Muscle layer of duodenum (tissue), 2 donors: Measurements from ENCODE around the gene EGF.

Experiments used
- H3K27ac ChIP-seq: one replicate; pipeline ENCODE4 v1.7.0; 2013; ENCODE audit warnings: mild to moderate bottlenecking, low read length
- H3K27me3 ChIP-seq: one replicate; pipeline ENCODE4 v1.7.0; 2013; ENCODE audit warnings: low read depth, mild to moderate bottlenecking, control low read depth, low read length
- H3K36me3 ChIP-seq, 2 donors: one replicate each; pipeline ENCODE4 v1.7.0; 2013; ENCODE audit warnings: low read length in 2 of 2, control low read depth in 1 of 2, mild to moderate bottlenecking in 1 of 2; ENCODE audit not compliant: insufficient read depth in 2 of 2, control insufficient read depth in 1 of 2
- H3K4me1 ChIP-seq, 2 donors: one replicate each; pipeline ENCODE4 v1.7.0; 2013; ENCODE audit warnings: low read length in 2 of 2, mild to moderate bottlenecking in 2 of 2, control low read depth in 1 of 2, moderate library complexity in 1 of 2; ENCODE audit not compliant: insufficient read depth in 2 of 2, control insufficient read depth in 1 of 2
- H3K4me3 ChIP-seq, 2 donors: one replicate each; pipeline ENCODE4 v1.7.0; 2013; ENCODE audit warnings: low read length in 2 of 2, low read depth in 1 of 2, mild to moderate bottlenecking in 1 of 2
- H3K9me3 ChIP-seq, 2 donors: one replicate each; pipeline ENCODE4 v1.7.0; 2013; ENCODE audit warnings: low read length in 2 of 2, control low read depth in 1 of 2, mild to moderate bottlenecking in 1 of 2; ENCODE audit not compliant: control insufficient read depth in 1 of 2
- donor health status: healthy.

Gene EGF

DNA sequence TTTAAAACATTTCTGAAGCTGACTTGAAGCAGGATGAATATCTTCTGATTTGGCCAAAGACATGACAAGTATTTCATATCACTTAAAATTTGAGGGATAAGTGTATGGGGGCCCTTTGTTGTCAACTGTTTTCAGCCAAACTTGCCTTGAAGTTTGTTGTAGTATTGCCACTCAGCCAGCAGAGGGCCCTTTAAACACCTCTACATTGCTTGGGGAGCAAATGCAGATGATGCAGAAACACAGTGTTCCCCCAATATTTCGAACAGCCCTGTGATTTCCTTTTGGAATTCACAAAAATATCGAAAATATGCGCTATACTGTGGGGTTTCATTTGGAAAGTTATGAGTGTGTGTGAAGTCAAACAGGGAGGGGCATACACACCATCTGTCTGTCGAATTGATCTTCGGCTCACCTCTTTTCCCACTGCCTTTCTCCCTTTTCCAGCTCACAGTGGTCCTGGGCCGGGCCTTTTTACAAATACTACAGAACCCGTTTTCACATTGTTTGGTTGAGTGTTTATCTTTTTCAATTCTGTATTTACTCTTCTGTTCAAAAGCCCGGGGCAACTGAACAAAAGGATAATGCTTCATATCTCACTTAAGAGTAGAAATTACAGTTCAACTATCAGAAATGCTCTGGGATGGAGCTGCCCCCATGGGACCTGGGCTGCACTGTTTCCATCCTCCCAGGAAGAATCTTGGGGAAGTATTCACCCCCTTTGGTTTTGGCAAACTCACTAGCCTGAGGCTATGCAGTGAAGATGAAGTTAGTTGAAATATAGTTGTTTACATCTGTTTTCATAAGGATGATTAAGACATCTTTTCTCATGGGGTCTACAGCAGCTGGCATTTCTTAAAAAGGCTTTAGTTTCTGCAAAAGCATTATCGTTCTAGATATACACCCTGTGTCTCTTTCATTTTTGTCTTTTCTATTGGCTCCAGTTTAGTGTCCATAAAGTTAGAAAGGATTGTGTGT lies 137.6 kb downstream of the EGF start:
- Histone ChIP-seq H3K4me1 (no peaks in the 10 kb centered on the region), H3K9me3 (no peaks in the 10 kb centered on the region), H3K27me3 (no peaks in the 10 kb centered on the region), H3K27ac (no peak overlapping the region), H3K4me3 (no peak overlapping the region), H3K36me3 (peaks cover 0 to 5% of the 10 kb centered on the region in 2 donors)

DNA sequence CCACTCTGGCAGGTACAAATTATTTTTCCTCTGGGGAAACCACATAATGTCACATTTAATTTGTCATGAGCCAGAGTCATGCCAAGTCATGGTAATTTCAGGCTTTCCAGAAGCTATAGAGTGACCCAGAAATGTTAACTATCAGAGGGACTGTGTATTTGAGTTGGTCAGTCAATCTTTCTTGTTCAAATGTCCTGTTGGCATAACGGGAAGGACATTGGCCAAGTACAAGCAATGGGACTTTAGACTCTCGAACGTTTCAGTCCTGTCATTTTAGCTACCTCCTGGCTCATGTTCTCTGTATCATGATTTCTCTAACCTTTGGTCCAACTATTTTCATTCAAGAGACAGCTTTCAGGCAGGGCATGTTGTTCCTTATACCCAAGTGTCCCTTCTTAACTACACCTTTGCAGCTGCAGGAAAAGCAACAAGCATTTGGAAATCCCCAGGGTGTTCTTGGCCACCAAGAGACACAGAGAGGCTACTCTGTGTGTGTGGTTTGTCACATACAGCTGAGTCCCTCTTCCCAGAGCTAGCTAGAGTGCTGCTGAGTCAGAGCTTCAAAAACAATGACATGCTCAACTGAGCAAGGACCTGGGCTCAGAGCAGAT lies 142.6 kb downstream of the EGF start:
- H3K27ac ChIP-seq = no peak overlapping the region

DNA sequence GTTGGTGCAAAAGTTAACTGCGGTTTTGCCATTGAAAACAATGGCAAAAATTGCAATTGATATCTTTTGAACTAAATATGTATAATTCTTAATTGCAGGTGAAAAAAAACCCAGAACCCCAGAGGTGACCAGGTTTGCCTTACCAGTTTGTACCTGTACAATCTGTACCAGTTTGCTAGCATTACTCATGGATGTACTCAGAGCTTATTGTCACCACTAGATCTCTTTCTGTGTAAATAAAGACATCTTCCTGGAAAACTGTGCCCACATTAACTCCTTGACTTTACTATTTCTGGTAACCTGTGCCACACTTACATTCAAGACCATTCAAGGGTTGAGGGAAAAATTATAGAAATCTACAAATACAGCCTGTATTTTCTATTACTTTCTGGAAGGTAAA lies 146.0 kb downstream of the EGF start:
- no peaks in the 10 kb centered on the region for H3K9me3 ChIP-seq
- H3K27ac ChIP-seq = no peak overlapping the region
- no peaks in the 10 kb centered on the region for H3K36me3 ChIP-seq
- H3K4me1 ChIP-seq = peaks cover 0 to 5% of the 10 kb centered on the region in 2 donors
- H3K4me3 ChIP-seq = no peak overlapping the region
- no peaks in the 10 kb centered on the region for H3K27me3 ChIP-seq

More for the DNA sequence above, 142.6 kb downstream of the EGF start:
- Histone ChIP-seq H3K4me1 (peaks cover 0 to 1% of the 10 kb centered on the region in 2 donors), H3K36me3 (peaks cover 0 to 5% of the 10 kb centered on the region in 2 donors), H3K4me3 (no peak overlapping the region), H3K9me3 (no peaks in the 10 kb centered on the region), H3K27me3 (no peaks in the 10 kb centered on the region)

DNA sequence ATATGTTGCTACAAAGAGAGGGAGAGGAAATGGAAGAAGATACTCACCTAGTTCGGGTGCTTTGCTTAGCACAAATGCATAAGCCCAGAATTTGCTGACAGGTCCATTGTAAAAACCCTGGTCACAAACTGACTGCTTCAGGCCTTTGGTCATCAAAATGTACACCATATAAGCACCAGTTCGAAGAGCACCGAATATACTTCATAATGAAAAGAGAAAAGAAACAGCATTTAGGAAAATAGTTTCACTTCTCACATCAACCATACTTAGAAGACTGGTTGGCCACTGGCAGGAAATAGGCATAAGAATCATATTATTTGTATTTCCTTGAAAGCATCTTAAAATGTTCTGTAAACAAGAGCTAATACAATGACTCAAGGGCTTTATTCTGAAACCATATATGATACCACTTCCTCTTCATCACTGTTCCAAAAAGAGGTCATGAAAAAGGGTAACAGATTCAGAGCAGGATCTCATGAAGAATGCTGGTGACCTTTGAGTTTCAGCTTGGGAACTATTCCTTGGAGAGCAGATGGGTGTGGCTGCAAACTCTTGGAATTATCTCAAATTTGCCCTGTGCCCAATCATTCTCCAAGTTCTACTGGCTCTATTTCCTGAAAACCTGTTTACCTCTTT lies 147.0 kb downstream of the EGF start:
- no peaks in the 10 kb centered on the region for H3K9me3 ChIP-seq
- peaks cover 0 to 5% of the 10 kb centered on the region in 2 donors for H3K4me1 ChIP-seq
- no peaks in the 10 kb centered on the region for H3K27me3 ChIP-seq
- no peaks in the 10 kb centered on the region for H3K36me3 ChIP-seq
- H3K27ac ChIP-seq = no peak overlapping the region
- H3K4me3 ChIP-seq = no peak overlapping the region

DNA sequence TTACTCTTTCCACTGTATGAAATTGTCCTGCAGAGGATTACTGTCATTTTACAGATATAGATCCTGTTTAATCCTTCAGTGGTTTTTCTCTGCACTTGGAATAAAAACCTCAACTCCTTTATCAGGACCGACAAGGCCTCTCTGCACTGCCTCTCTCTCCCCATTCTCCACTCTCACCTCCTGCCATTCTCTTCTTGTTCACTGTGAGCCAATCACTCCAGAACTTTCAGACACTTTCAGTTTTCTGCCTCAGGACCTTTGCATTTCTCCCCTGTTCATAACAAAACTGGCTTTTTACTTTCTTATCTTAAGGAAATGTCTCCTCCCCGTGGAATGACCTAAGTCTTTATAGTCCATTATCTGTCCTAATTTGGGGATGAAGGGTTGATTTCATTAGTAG lies 148.4 kb downstream of the EGF start:
- H3K9me3 ChIP-seq = no peaks in the 10 kb centered on the region
- no peak overlapping the region for H3K4me3 ChIP-seq
- H3K36me3 ChIP-seq = no peaks in the 10 kb centered on the region
- peaks cover 0 to 5% of the 10 kb centered on the region in 2 donors for H3K4me1 ChIP-seq
- no peaks in the 10 kb centered on the region for H3K27me3 ChIP-seq
- no peak overlapping the region for H3K27ac ChIP-seq
